HEK293 (cell line): ENCODE results near the gene SPNS2.
A peak's percentile ranks its signal among the peaks of the same experiment; 100 is the strongest.

Source experiments
- KLF7 ChIP-seq: fragments of 450-650 bp; formaldehyde crosslinking; IDR thresholded peaks from 2 replicates; pipeline ENCODE4 v1.5.1; 2016; ENCODE audit warnings: missing biosample characterization, missing genetic modification characterization, borderline replicate concordance
- MYNN ChIP-seq: fragments of 450-650 bp; formaldehyde crosslinking; IDR thresholded peaks from 2 replicates; pipeline ENCODE4 v1.5.1; 2016; ENCODE audit warnings: missing biosample characterization, missing genetic modification characterization, borderline replicate concordance
- SP2 ChIP-seq: fragments of 450-650 bp; formaldehyde crosslinking; IDR thresholded peaks from 2 replicates; pipeline ENCODE4 v1.5.1; 2016; ENCODE audit warnings: missing biosample characterization, missing genetic modification characterization
- SP7 ChIP-seq: fragments of 450-650 bp; formaldehyde crosslinking; IDR thresholded peaks from 2 replicates; pipeline ENCODE4 v1.5.1; 2016; ENCODE audit warnings: missing biosample characterization, missing genetic modification characterization
- YY2 ChIP-seq: fragments of 450-650 bp; formaldehyde crosslinking; IDR thresholded peaks from 2 replicates; pipeline ENCODE4 v1.5.1; 2016; ENCODE audit warnings: missing biosample characterization, missing genetic modification characterization
- ZNF10 ChIP-seq: fragments of 450-650 bp; formaldehyde crosslinking; IDR thresholded peaks from 2 replicates; pipeline ENCODE4 v1.5.1; 2017; ENCODE audit warnings: missing biosample characterization, missing genetic modification characterization
- ZNF121 ChIP-seq: fragments of 450-650 bp; formaldehyde crosslinking; IDR thresholded peaks from 2 replicates; pipeline ENCODE4 v1.5.1; 2016; ENCODE audit warnings: missing biosample characterization, missing genetic modification characterization
- ZNF214 ChIP-seq: fragments of 450-650 bp; formaldehyde crosslinking; IDR thresholded peaks from 2 replicates; pipeline ENCODE4 v1.5.1; 2017; ENCODE audit warnings: missing biosample characterization, mild to moderate bottlenecking, missing genetic modification characterization, borderline replicate concordance
- ZNF223 ChIP-seq: fragments of 450-650 bp; formaldehyde crosslinking; IDR thresholded peaks from 2 replicates; pipeline ENCODE4 v1.5.1; 2016; ENCODE audit warnings: missing biosample characterization, missing genetic modification characterization
- ZNF248 ChIP-seq: fragments of 450-650 bp; formaldehyde crosslinking; IDR thresholded peaks from 2 replicates; pipeline ENCODE4 v1.5.1; 2017; ENCODE audit warnings: missing biosample characterization, missing genetic modification characterization
- ZNF530 ChIP-seq: fragments of 450-650 bp; formaldehyde crosslinking; IDR thresholded peaks from 2 replicates; pipeline ENCODE4 v1.5.1; 2016; ENCODE audit warnings: low read depth, missing biosample characterization, missing genetic modification characterization
- ZNF548 ChIP-seq: fragments of 450-650 bp; formaldehyde crosslinking; IDR thresholded peaks from 2 replicates; pipeline ENCODE4 v1.5.1; 2016; ENCODE audit warnings: missing biosample characterization, missing genetic modification characterization
- ZSCAN5A ChIP-seq: fragments of 450-650 bp; formaldehyde crosslinking; IDR thresholded peaks from 2 replicates; pipeline ENCODE4 v1.5.1; 2016; ENCODE audit warnings: missing biosample characterization, missing genetic modification characterization
- TF ChIP-seq, protein P1 (sequence below): fragments of 450-650 bp; formaldehyde crosslinking; IDR thresholded peaks from 2 replicates; pipeline ENCODE4 v1.5.1; 2016; ENCODE audit warnings: missing biosample characterization, missing genetic modification characterization

GRCh38 chr17:4583782-4584100 lies 85.1 kb downstream of the SPNS2 start:
- TF ChIP-seq, protein P1, sequence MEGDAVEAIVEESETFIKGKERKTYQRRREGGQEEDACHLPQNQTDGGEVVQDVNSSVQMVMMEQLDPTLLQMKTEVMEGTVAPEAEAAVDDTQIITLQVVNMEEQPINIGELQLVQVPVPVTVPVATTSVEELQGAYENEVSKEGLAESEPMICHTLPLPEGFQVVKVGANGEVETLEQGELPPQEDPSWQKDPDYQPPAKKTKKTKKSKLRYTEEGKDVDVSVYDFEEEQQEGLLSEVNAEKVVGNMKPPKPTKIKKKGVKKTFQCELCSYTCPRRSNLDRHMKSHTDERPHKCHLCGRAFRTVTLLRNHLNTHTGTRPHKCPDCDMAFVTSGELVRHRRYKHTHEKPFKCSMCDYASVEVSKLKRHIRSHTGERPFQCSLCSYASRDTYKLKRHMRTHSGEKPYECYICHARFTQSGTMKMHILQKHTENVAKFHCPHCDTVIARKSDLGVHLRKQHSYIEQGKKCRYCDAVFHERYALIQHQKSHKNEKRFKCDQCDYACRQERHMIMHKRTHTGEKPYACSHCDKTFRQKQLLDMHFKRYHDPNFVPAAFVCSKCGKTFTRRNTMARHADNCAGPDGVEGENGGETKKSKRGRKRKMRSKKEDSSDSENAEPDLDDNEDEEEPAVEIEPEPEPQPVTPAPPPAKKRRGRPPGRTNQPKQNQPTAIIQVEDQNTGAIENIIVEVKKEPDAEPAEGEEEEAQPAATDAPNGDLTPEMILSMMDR, result peak; percentile 70; the same call in 1 of the 2 replicates
- no peak for TF ChIP-seq SP2 (tag by site-specific recombination)
- no peak for TF ChIP-seq ZNF530
- no peak for TF ChIP-seq ZNF248
- TF ChIP-seq ZNF214 (tag by site-specific recombination), result no peak
- no peak for TF ChIP-seq ZNF10
- TF ChIP-seq YY2 (tag by site-specific recombination), result no peak
- TF ChIP-seq ZSCAN5A (tag by site-specific recombination), result no peak
- no peak for TF ChIP-seq KLF7
- TF ChIP-seq ZNF121 (tag by site-specific recombination), result no peak
- TF ChIP-seq ZNF223 (tag by site-specific recombination), result no peak
- no peak for TF ChIP-seq MYNN (tag by site-specific recombination)
- no peak for TF ChIP-seq SP7 (tag by site-specific recombination)
- no peak for TF ChIP-seq ZNF548 (tag by site-specific recombination)
